ENCODE measurements around the gene CDHR3.
"Not testable (repeated sequence)": the region's sequence is repeated elsewhere in the genome, so short reads cannot be mapped to it uniquely, and the experiment has no call there.

The CDHR3 gene

GRCh38 chr7:105971845-105972244 is 8.8 kb downstream of the CDHR3 start:
- no peak for DNase-seq (ENCODE audit: low read depth)

GRCh38 chr7:105972276-105972675 is 9.2 kb downstream of the CDHR3 start:
- DNase-seq (ENCODE audit: low read depth), result no peak

- DNase-seq (ENCODE audit: low read depth), result no peak
These were observed 11.4 kb downstream of the CDHR3 start for GRCh38 chr7:105974471-105974870.

- no peak for DNase-seq (ENCODE audit: low read depth)
These were observed 12.8 kb downstream of the CDHR3 start for GRCh38 chr7:105975770-105976417.

GRCh38 chr7:105976868-105977267 is 13.8 kb downstream of the CDHR3 start:
- no peak for DNase-seq (ENCODE audit: low read depth)

GRCh38 chr7:105978035-105978434 is 15.0 kb downstream of the CDHR3 start:
- no peak for DNase-seq (ENCODE audit: low read depth)

GRCh38 chr7:105978974-105979373 is 15.9 kb downstream of the CDHR3 start:
- DNase-seq (ENCODE audit: low read depth), result no peak

- DNase-seq (ENCODE audit: low read depth), result no peak
These were observed 16.3 kb downstream of the CDHR3 start for GRCh38 chr7:105979405-105979804.

- DNase-seq (ENCODE audit: low read depth), result no peak
These were observed 17.8 kb downstream of the CDHR3 start for GRCh38 chr7:105980645-105981396.

- DNase-seq (ENCODE audit: low read depth), result no peak
These were observed 19.3 kb downstream of the CDHR3 start for GRCh38 chr7:105982388-105982787.

GRCh38 chr7:105984808-105985207 is 21.7 kb downstream of the CDHR3 start:
- DNase-seq (ENCODE audit: low read depth), result not testable (repeated sequence)

- no peak for DNase-seq (ENCODE audit: low read depth)
These were observed 22.2 kb downstream of the CDHR3 start for GRCh38 chr7:105985229-105985628.

- no peak for DNase-seq (ENCODE audit: low read depth)
These were observed 22.7 kb downstream of the CDHR3 start for GRCh38 chr7:105985672-105986215.

- DNase-seq (ENCODE audit: low read depth), result no peak
These were observed 24.0 kb downstream of the CDHR3 start for GRCh38 chr7:105987046-105987445.

- no peak for DNase-seq (ENCODE audit: low read depth)
These were observed 25.2 kb downstream of the CDHR3 start for GRCh38 chr7:105988276-105988675.

GRCh38 chr7:105989191-105989590 is 26.1 kb downstream of the CDHR3 start:
- no peak for DNase-seq (ENCODE audit: low read depth)

GRCh38 chr7:105989686-105990085 is 26.6 kb downstream of the CDHR3 start:
- no peak for DNase-seq (ENCODE audit: low read depth)

GRCh38 chr7:105990141-105990540 is 27.1 kb downstream of the CDHR3 start:
- DNase-seq (ENCODE audit: low read depth), result no peak

GRCh38 chr7:105990727-105991453 is 27.8 kb downstream of the CDHR3 start:
- no peak for DNase-seq (ENCODE audit: low read depth)

GRCh38 chr7:105992905-105993304 is 29.8 kb downstream of the CDHR3 start:
- no peak for DNase-seq (ENCODE audit: low read depth)

GRCh38 chr7:105996860-105997737 is 34.0 kb downstream of the CDHR3 start:
- DNase-seq (ENCODE audit: low read depth), result no peak

- DNase-seq (ENCODE audit: low read depth), result no peak
These were observed 36.2 kb downstream of the CDHR3 start for GRCh38 chr7:105999256-105999655.

Measured in non-pigmented ciliary epithelial cell (primary cell).